ENCODE data around the gene RCOR2. TPM values are rescaled to one million over a fixed set of nuclear protein-coding genes. Genes with fewer than 3 reads are reported as not detected.

Gene RCOR2
- total RNA-seq, 1 experiment from 2014 or later = 3.9 TPM

- Histone ChIP-seq H3K4me1 (ENCODE audit: insufficient read depth, low read length, poor library complexity, severe bottlenecking) (peaks cover 11% of the 10 kb centered on the region), H3K4me3 (ENCODE audit: low read depth, low read length, poor library complexity, severe bottlenecking) (no peak overlapping the region), H3K36me3 (ENCODE audit: insufficient read depth, low read length, poor library complexity, severe bottlenecking) (peaks cover 32% of the 10 kb centered on the region), H3K27ac (ENCODE audit: low read depth, low read length, poor library complexity, severe bottlenecking) (no peak overlapping the region), H3K9me3 (ENCODE audit: low read depth, low read length, poor library complexity, severe bottlenecking) (no peaks in the 10 kb centered on the region), H3K27me3 (replicated peaks; ENCODE audit: insufficient read depth, low read depth, low read length, poor library complexity) (no peaks in the 10 kb centered on the region)
- DNase-seq (ENCODE audit: low spot score) = no peak
- ChIA-PET CTCF (no interaction called here), POLR2A (ENCODE audit: low non-redundant PET) (no interaction called here)
- BruUV-seq (replicated peaks) = no TSS peak
- intact Hi-C loops (cut with micrococcal nuclease; ENCODE audit: unreplicated experiment) = loop anchor here (5.0 kb wide), 1 partner anchor 129 kb away; the partner anchor contains the start of gene ZFTA
- TF ChIP-seq EZH2 (IDR thresholded peaks at IDR 0.05; ENCODE audit: borderline replicate concordance, low read depth, low read length, poor library complexity, severe bottlenecking) (no peak), CTCF (conservative IDR thresholded peaks at IDR 0.05; ENCODE audit: low read depth, low read length) (no peak)
Observed at GRCh38 chr11:63896071-63896470, 20.9 kb downstream of the RCOR2 start.

GRCh38 chr11:63893355-63893754 is 23.6 kb downstream of the RCOR2 start:
- TF ChIP-seq CTCF (conservative IDR thresholded peaks at IDR 0.05; ENCODE audit: low read depth, low read length) = no peak
- TF ChIP-seq EZH2 (IDR thresholded peaks at IDR 0.05; ENCODE audit: borderline replicate concordance, low read depth, low read length, poor library complexity, severe bottlenecking) = no peak
- Histone ChIP-seq H3K36me3 (ENCODE audit: insufficient read depth, low read length, poor library complexity, severe bottlenecking) (peaks cover 5% of the 10 kb centered on the region), H3K27me3 (replicated peaks; ENCODE audit: insufficient read depth, low read depth, low read length, poor library complexity) (no peaks in the 10 kb centered on the region), H3K9me3 (ENCODE audit: low read depth, low read length, poor library complexity, severe bottlenecking) (no peaks in the 10 kb centered on the region), H3K4me3 (ENCODE audit: low read depth, low read length, poor library complexity, severe bottlenecking) (no peak overlapping the region), H3K27ac (ENCODE audit: low read depth, low read length, poor library complexity, severe bottlenecking) (no peak overlapping the region), H3K4me1 (ENCODE audit: insufficient read depth, low read length, poor library complexity, severe bottlenecking) (peaks cover 11% of the 10 kb centered on the region)
- POLR2A ChIA-PET (ENCODE audit: low non-redundant PET) = no interaction called here
- no TSS peak for BruUV-seq (replicated peaks)
- no peak for DNase-seq (ENCODE audit: low spot score)
- CTCF ChIA-PET = no interaction called here
- intact Hi-C loops (cut with micrococcal nuclease; ENCODE audit: unreplicated experiment) = no loop called here

GRCh38 chr11:63892228-63892627 is 24.7 kb downstream of the RCOR2 start:
- DNase-seq (ENCODE audit: low spot score) = no peak
- peaks cover 10% of the 10 kb centered on the region for H3K4me1 ChIP-seq (ENCODE audit: insufficient read depth, low read length, poor library complexity, severe bottlenecking)
- TF ChIP-seq CTCF (conservative IDR thresholded peaks at IDR 0.05; ENCODE audit: low read depth, low read length) (no peak), EZH2 (IDR thresholded peaks at IDR 0.05; ENCODE audit: borderline replicate concordance, low read depth, low read length, poor library complexity, severe bottlenecking) (no peak)
- CTCF ChIA-PET = interaction anchor here (0.8 kb wide), 1 partner anchor 54 kb away, joined by 4 read pairs; no protein-coding TSS in a partner anchor
- H3K27me3 ChIP-seq (replicated peaks; ENCODE audit: insufficient read depth, low read depth, low read length, poor library complexity) = no peaks in the 10 kb centered on the region
- no peaks in the 10 kb centered on the region for H3K36me3 ChIP-seq (ENCODE audit: insufficient read depth, low read length, poor library complexity, severe bottlenecking)
- H3K4me3 ChIP-seq (ENCODE audit: low read depth, low read length, poor library complexity, severe bottlenecking) = no peak overlapping the region
- no peaks in the 10 kb centered on the region for H3K9me3 ChIP-seq (ENCODE audit: low read depth, low read length, poor library complexity, severe bottlenecking)
- POLR2A ChIA-PET (ENCODE audit: low non-redundant PET) = no interaction called here
- BruUV-seq (replicated peaks) = no TSS peak
- intact Hi-C loops (cut with micrococcal nuclease; ENCODE audit: unreplicated experiment) = no loop called here
- no peak overlapping the region for H3K27ac ChIP-seq (ENCODE audit: low read depth, low read length, poor library complexity, severe bottlenecking)

All from A673 (cell line).